ENCODE data around the gene VWA8.

GRCh38 chr13:41941174-41941573 is 19.7 kb downstream of the VWA8 start:
- TF ChIP-seq POLR2A (IDR thresholded peaks at IDR 0.05), result no peak
- no peak for TF ChIP-seq CTCF (IDR thresholded peaks at IDR 0.05)
